ENCODE data around the gene GSTM2.

GRCh38 chr1:109635862-109636200 lies 32.0 kb upstream of the GSTM2 start:
- TF ChIP-seq CTCF (conservative IDR thresholded peaks at IDR 0.05; ENCODE audit: low read length) (no peak), EZH2phosphoT487 (IDR thresholded peaks at IDR 0.05; ENCODE audit: borderline replicate concordance, low read depth, low read length) (no peak)
